ENCODE measurements around the gene CCT6A.

- TF ChIP-seq POLR2AphosphoS5 (IDR thresholded peaks at IDR 0.05; ENCODE audit: low read depth, low read length) = no peak
- TF ChIP-seq POLR2A (IDR thresholded peaks at IDR 0.05; ENCODE audit: low read depth, low read length) = no peak
Measured at GRCh38 chr7:56048245-56048644, 3.3 kb upstream of the CCT6A start.
